ENCODE measurements around the gene LTBP1.

GRCh38 chr2:32918774-32919173 lies 28.0 kb upstream of the LTBP1 start:
- no peak for TF ChIP-seq CTCF (conservative IDR thresholded peaks at IDR 0.05; ENCODE audit: low read depth, low read length)
- no peak for TF ChIP-seq EZH2 (IDR thresholded peaks at IDR 0.05; ENCODE audit: borderline replicate concordance, low read depth, low read length, poor library complexity, severe bottlenecking)
